SK-N-SH (cell line): Measurements from ENCODE around the gene TMEM255B. TPM values are rescaled to one million over a fixed set of nuclear protein-coding genes. Genes with fewer than 3 reads are reported as not detected.

ENCODE experiments used
- CTCF ChIA-PET: fragments of 300-600, 350-600 bp; formaldehyde crosslinking; extraction: SDS; loops from one replicate; lab custom pipeline; 2021; lab: Yijun Ruan, JAX
- POLR2A ChIA-PET: fragments of 350-600 bp; sonication (Branson Sonifier 250); formaldehyde crosslinking; extraction: SDS; loops from one replicate; lab custom pipeline; 2020; ENCODE audit warnings: antibody characterized with exemption, inconsistent platforms; lab: Yijun Ruan, JAX
- DNase-seq: peaks from one replicate; pipeline ENCODE4 v3.0.0; 2012
- H2AFZ ChIP-seq: fragments of 200-600 bp; sonication (generic); 2 replicates; pipeline ENCODE4 v1.8.1; 2016; ENCODE audit warnings: antibody characterized with exemption, mild to moderate bottlenecking, low read depth
- H3F3A ChIP-seq: fragments of 200-600 bp; sonication (generic); replicated peaks from 2 replicates; pipeline ENCODE3; 2016; ENCODE audit warnings: antibody characterized with exemption, mild to moderate bottlenecking; ENCODE audit not compliant: insufficient read depth
- H3K27ac ChIP-seq, 2 experiments: fragments of 200-500 bp in 1 of 2; fragments of 200-600 bp in 1 of 2; sonication (Bioruptor generic) in 1 of 2; sonication (generic), shearing (Covaris generic) in 1 of 2; 2 replicates each; pipeline versions ENCODE4 v1.5.1 to v1.6.1; 2014 to 2016; ENCODE audit warnings: low read depth in 2 of 2, inconsistent platforms in 1 of 2, low read length in 1 of 2, mild to moderate bottlenecking in 1 of 2, mixed read lengths in 1 of 2
- H3K27me3 ChIP-seq: fragments of 200-600 bp; sonication (generic), shearing (Covaris generic); 2 replicates; pipeline ENCODE4 v1.6.1; 2016; ENCODE audit warnings: mixed run types; ENCODE audit not compliant: insufficient read depth
- H3K36me3 ChIP-seq, 2 experiments: fragments of 200-500 bp in 1 of 2; fragments of 200-600 bp in 1 of 2; sonication (Bioruptor generic) in 1 of 2; sonication (generic) in 1 of 2; replicated peaks in 1 of 2; 2 replicates each; pipeline versions ENCODE3 to v1.5.1; 2014 to 2016; ENCODE audit warnings: low read length in 1 of 2, mild to moderate bottlenecking in 1 of 2; ENCODE audit not compliant: insufficient read depth in 2 of 2, control insufficient read depth in 1 of 2
- H3K4me1 ChIP-seq, 2 experiments: fragments of 200-500 bp in 1 of 2; fragments of 200-600 bp in 1 of 2; sonication (Bioruptor generic) in 1 of 2; sonication (generic), shearing (Covaris generic) in 1 of 2; 2 replicates each; pipeline versions ENCODE4 v1.5.1 to v1.6.1; 2014 to 2016; ENCODE audit warnings: low read depth in 1 of 2, low read length in 1 of 2, mixed run types in 1 of 2; ENCODE audit not compliant: insufficient read depth in 2 of 2, control insufficient read depth in 1 of 2
- H3K4me2 ChIP-seq: fragments of 200-600 bp; sonication (generic), shearing (Covaris generic); 2 replicates; pipeline ENCODE4 v1.6.1; 2017; ENCODE audit warnings: mixed run types
- H3K4me3 ChIP-seq, 2 experiments: fragments of 200-500 bp in 1 of 2; fragments of 200-600 bp in 1 of 2; sonication (Bioruptor generic) in 1 of 2; sonication (generic), shearing (Covaris generic) in 1 of 2; 2 replicates each; pipeline versions ENCODE4 v1.5.1 to v1.8.1; 2014 to 2016; ENCODE audit warnings: low read depth in 2 of 2, inconsistent platforms in 1 of 2, low read length in 1 of 2, mild to moderate bottlenecking in 1 of 2, mixed read lengths in 1 of 2, moderate library complexity in 1 of 2
- H3K79me2 ChIP-seq: fragments of 200-600 bp; sonication (generic); 2 replicates; pipeline ENCODE4 v1.8.1; 2017; ENCODE audit warnings: mild to moderate bottlenecking; ENCODE audit not compliant: insufficient read depth
- H3K9ac ChIP-seq: fragments of 200-600 bp; sonication (generic); 2 replicates; pipeline ENCODE4 v1.6.1; 2017; ENCODE audit warnings: mixed run types
- H3K9me2 ChIP-seq: fragments of 200-600 bp; sonication (generic); 2 replicates; pipeline ENCODE4 v1.6.1; 2017; ENCODE audit warnings: mixed run types
- H3K9me3 ChIP-seq: fragments of 200-600 bp; sonication (generic); 2 replicates; pipeline ENCODE4 v1.6.1; 2017; ENCODE audit warnings: mixed run types, mild to moderate bottlenecking, moderate library complexity
- H4K20me1 ChIP-seq: fragments of 200-600 bp; sonication (generic); 2 replicates; pipeline ENCODE4 v1.6.1; 2017; ENCODE audit warnings: mild to moderate bottlenecking, mixed run types; ENCODE audit not compliant: insufficient read depth
- CHD2 ChIP-seq: fragments of 150-350 bp; IDR thresholded peaks from 2 replicates; pipeline ENCODE4 v1.6.1; 2018; ENCODE audit warnings: low read length; ENCODE audit not compliant: partially characterized antibody
- CTCF ChIP-seq: fragments of 200-600 bp; sonication (generic); IDR thresholded peaks from 2 replicates; pipeline ENCODE4 v1.6.1; 2017; ENCODE audit warnings: antibody characterized with exemption, mild to moderate bottlenecking, moderate library complexity
- ELF1 ChIP-seq: IDR thresholded peaks from 2 replicates; pipeline ENCODE4 v1.4.0; 2012
- FOXJ3 ChIP-seq: sonication (generic); formaldehyde crosslinking; IDR thresholded peaks from 2 replicates; pipeline ENCODE4 v1.5.1; 2020; ENCODE audit warnings: mild to moderate bottlenecking, missing genetic modification reagents
- MAX ChIP-seq: IDR thresholded peaks from 2 replicates; pipeline ENCODE4 v1.4.0; 2012; ENCODE audit warnings: low read depth
- PBX3 ChIP-seq: IDR thresholded peaks from 2 replicates; pipeline ENCODE4; 2012
- TEAD4 ChIP-seq: IDR thresholded peaks from 2 replicates; pipeline ENCODE4 v1.4.0; 2012; ENCODE audit warnings: mild to moderate bottlenecking, borderline replicate concordance; ENCODE audit not compliant: insufficient read depth
- WGBS: methylation state at CpG from one replicate; pipeline ENCODE4 v1.1.6; 2017; ENCODE audit warnings: low lambda C conversion rate; 5-methylcytosine and 5-hydroxymethylcytosine counted together
- polyA plus RNA-seq, 3 experiments: library from polyadenylated mRNA; depleted of rRNA; stranded (reverse); fragments of >200 nt; gene quantifications; 2 replicates each; pipeline ENCODE4 v1.2.3, GENCODE V29; 2012
- TF ChIP-seq, protein P1 (sequence below): IDR thresholded peaks from 2 replicates; pipeline ENCODE4 v1.6.1; 2012; ENCODE audit warnings: mild to moderate bottlenecking, low read depth, low read length, moderate library complexity

The TMEM255B gene
- polyA plus RNA-seq, 1 of the 3 experiments (the other 2 are of a cell fraction): 14.8 TPM

- no peak overlapping the region for H3K27ac ChIP-seq
- CTCF ChIA-PET: no interaction called here
- H3K9me2 ChIP-seq: no peaks in the 10 kb centered on the region
These were observed 2.5 kb upstream of the TMEM255B start for GRCh38 chr13:113756441-113757097.

More at GRCh38 chr13:113756441-113757097, 2.5 kb upstream of the TMEM255B start:
- Histone ChIP-seq H2AFZ (no peak overlapping the region), H3F3A (peaks cover 8% of the 10 kb centered on the region), H3K79me2 (no peaks in the 10 kb centered on the region), H4K20me1 (no peaks in the 10 kb centered on the region), H3K4me2 (no peak overlapping the region), H3K36me3 (no peaks in the 10 kb centered on the region), H3K4me3 (no peak overlapping the region), H3K27me3 (no peaks in the 10 kb centered on the region), H3K9ac (no peak overlapping the region), H3K9me3 (no peaks in the 10 kb centered on the region), H3K4me1 (peaks cover 0 to 10% of the 10 kb centered on the region in 2 experiments; a peak in 1 of 4 replicates)
- POLR2A ChIA-PET: no interaction called here
- WGBS: 87% methylated on average over 20 of the region's 20 CpGs
- TF ChIP-seq, protein P1, sequence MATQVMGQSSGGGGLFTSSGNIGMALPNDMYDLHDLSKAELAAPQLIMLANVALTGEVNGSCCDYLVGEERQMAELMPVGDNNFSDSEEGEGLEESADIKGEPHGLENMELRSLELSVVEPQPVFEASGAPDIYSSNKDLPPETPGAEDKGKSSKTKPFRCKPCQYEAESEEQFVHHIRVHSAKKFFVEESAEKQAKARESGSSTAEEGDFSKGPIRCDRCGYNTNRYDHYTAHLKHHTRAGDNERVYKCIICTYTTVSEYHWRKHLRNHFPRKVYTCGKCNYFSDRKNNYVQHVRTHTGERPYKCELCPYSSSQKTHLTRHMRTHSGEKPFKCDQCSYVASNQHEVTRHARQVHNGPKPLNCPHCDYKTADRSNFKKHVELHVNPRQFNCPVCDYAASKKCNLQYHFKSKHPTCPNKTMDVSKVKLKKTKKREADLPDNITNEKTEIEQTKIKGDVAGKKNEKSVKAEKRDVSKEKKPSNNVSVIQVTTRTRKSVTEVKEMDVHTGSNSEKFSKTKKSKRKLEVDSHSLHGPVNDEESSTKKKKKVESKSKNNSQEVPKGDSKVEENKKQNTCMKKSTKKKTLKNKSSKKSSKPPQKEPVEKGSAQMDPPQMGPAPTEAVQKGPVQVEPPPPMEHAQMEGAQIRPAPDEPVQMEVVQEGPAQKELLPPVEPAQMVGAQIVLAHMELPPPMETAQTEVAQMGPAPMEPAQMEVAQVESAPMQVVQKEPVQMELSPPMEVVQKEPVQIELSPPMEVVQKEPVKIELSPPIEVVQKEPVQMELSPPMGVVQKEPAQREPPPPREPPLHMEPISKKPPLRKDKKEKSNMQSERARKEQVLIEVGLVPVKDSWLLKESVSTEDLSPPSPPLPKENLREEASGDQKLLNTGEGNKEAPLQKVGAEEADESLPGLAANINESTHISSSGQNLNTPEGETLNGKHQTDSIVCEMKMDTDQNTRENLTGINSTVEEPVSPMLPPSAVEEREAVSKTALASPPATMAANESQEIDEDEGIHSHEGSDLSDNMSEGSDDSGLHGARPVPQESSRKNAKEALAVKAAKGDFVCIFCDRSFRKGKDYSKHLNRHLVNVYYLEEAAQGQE: no peak
- TF ChIP-seq TEAD4 (no peak), ELF1 (no peak), CTCF (no peak), CHD2 (no peak), PBX3 (no peak), MAX (no peak), FOXJ3 (CRISPR knock-in tag) (no peak)
- no peak for DNase-seq
